Measurements from ENCODE around the gene WRAP53.

The WRAP53 gene

GRCh38 chr17:7685533-7686221 lies 2.6 kb upstream of the WRAP53 start:
- TF ChIP-seq REST (IDR thresholded peaks at IDR 0.05; ENCODE audit: insufficient read depth in 1 of 2, low read depth in 2 of 2, low read length in 2 of 2) (no peak), TAF1 (IDR thresholded peaks at IDR 0.05; ENCODE audit: borderline replicate concordance, insufficient read depth, low read length) (peak; percentile 70; the same call in 1 of the 2 replicates), SIN3A (IDR thresholded peaks at IDR 0.05; ENCODE audit: borderline replicate concordance, insufficient read depth, low read length) (peak; percentile 77; the same call in 1 of the 2 replicates), POLR2AphosphoS5 (IDR thresholded peaks at IDR 0.05; ENCODE audit: low read depth, low read length) (peak; percentile 53), FOXP2 (optimal IDR thresholded peaks at IDR 0.05; ENCODE audit: borderline replicate concordance, extremely low read depth, extremely low read length, insufficient read depth) (peak; percentile 56)

- TF ChIP-seq SIN3A (IDR thresholded peaks at IDR 0.05; ENCODE audit: borderline replicate concordance, insufficient read depth, low read length) = peak; percentile 78; the same call in 1 of the 2 replicates
- TF ChIP-seq REST (IDR thresholded peaks at IDR 0.05; ENCODE audit: insufficient read depth in 1 of 2, low read depth in 2 of 2, low read length in 2 of 2) = no peak
- TF ChIP-seq TAF1 (IDR thresholded peaks at IDR 0.05; ENCODE audit: borderline replicate concordance, insufficient read depth, low read length) = peak; percentile 78; the same call in 1 of the 2 replicates
- no peak for TF ChIP-seq FOXP2 (optimal IDR thresholded peaks at IDR 0.05; ENCODE audit: borderline replicate concordance, extremely low read depth, extremely low read length, insufficient read depth)
- peak; percentile 64 for TF ChIP-seq POLR2AphosphoS5 (IDR thresholded peaks at IDR 0.05; ENCODE audit: low read depth, low read length)
Measured at GRCh38 chr17:7686222-7687071, 1.8 kb upstream of the WRAP53 start.

- peak; percentile 99 for TF ChIP-seq POLR2AphosphoS5 (IDR thresholded peaks at IDR 0.05; ENCODE audit: low read depth, low read length)
- peak; percentile 97 for TF ChIP-seq TAF1 (IDR thresholded peaks at IDR 0.05; ENCODE audit: borderline replicate concordance, insufficient read depth, low read length)
- TF ChIP-seq SIN3A (IDR thresholded peaks at IDR 0.05; ENCODE audit: borderline replicate concordance, insufficient read depth, low read length) = peak; percentile 71; the same call in 1 of the 2 replicates
- no peak for TF ChIP-seq FOXP2 (optimal IDR thresholded peaks at IDR 0.05; ENCODE audit: borderline replicate concordance, extremely low read depth, extremely low read length, insufficient read depth)
- 0 out of 4 replicates have a peak, but pooled peaks of 1 of the 2 experiments have one; percentile 16 for TF ChIP-seq REST (IDR thresholded peaks at IDR 0.05; ENCODE audit: insufficient read depth in 1 of 2, low read depth in 2 of 2, low read length in 2 of 2)
Measured at GRCh38 chr17:7687072-7687907, 987 bp upstream of the WRAP53 start, which contains the start of gene TP53. Gene TP53 (minus strand): TSS chr17:7687490. CDS start chr17:7676594, 10,896 bp downstream.

- no peak for TF ChIP-seq SIN3A (IDR thresholded peaks at IDR 0.05; ENCODE audit: borderline replicate concordance, insufficient read depth, low read length)
- TF ChIP-seq POLR2AphosphoS5 (IDR thresholded peaks at IDR 0.05; ENCODE audit: low read depth, low read length) = no peak
- no peak for TF ChIP-seq REST (IDR thresholded peaks at IDR 0.05; ENCODE audit: insufficient read depth in 1 of 2, low read depth in 2 of 2, low read length in 2 of 2)
- TF ChIP-seq FOXP2 (optimal IDR thresholded peaks at IDR 0.05; ENCODE audit: borderline replicate concordance, extremely low read depth, extremely low read length, insufficient read depth) = no peak
- TF ChIP-seq TAF1 (IDR thresholded peaks at IDR 0.05; ENCODE audit: borderline replicate concordance, insufficient read depth, low read length) = no peak
Measured at GRCh38 chr17:7688808-7689316, 585 bp downstream of the WRAP53 start.

All from PFSK-1 (cell line).